Cardiac septum (tissue), 1 donor: ENCODE results near the gene ZSCAN10. TPM values are rescaled to one million over a fixed set of nuclear protein-coding genes. Genes with fewer than 3 reads are reported as not detected.
"Not testable (repeated sequence)": the region's sequence is repeated elsewhere in the genome, so short reads cannot be mapped to it uniquely, and the experiment has no call there.

Experiments used
- DNase-seq: peaks from one replicate; pipeline ENCODE4 v3.0.0-alpha.2; 2020; ENCODE audit warnings: low spot score
- intact Hi-C: fragments of 100-400 bp; cut with DNase I; formaldehyde crosslinking; loops from one replicate; pipeline ENCODE4 v1.14.0; 2022
- total RNA-seq: library from RNA; stranded (reverse); fragmentation: NEBNext Ultra II Directional; extraction: Animal tissue kit (Norgen Biotek cat#: 25700); gene quantifications from one replicate; pipeline ENCODE4 v1.2.1, GENCODE V29; 2021
- donor health status: DM: no; HTN: no; CAD: no.

Gene ZSCAN10
- total RNA-seq, 1 donor from 2014 or later: not detected

- peak; percentile 86 for DNase-seq
Observed at GRCh38 chr16:3054965-3055733, 43.9 kb downstream of the ZSCAN10 start.

GRCh38 chr16:3053330-3053710 lies 45.8 kb downstream of the ZSCAN10 start:
- DNase-seq, intact Hi-C loops: not testable (repeated sequence)

More at GRCh38 chr16:3054965-3055733, 43.9 kb downstream of the ZSCAN10 start:
- intact Hi-C loops: loop anchor here (5.0 kb wide), 1 partner anchor 112 kb away; no protein-coding TSS in a partner anchor

GRCh38 chr16:3052571-3053329 lies 46.3 kb downstream of the ZSCAN10 start:
- not testable (repeated sequence) for DNase-seq

GRCh38 chr16:3051494-3051893 lies 47.6 kb downstream of the ZSCAN10 start:
- no peak for DNase-seq
- intact Hi-C loops: no loop called here

More at GRCh38 chr16:3052571-3053329, 46.3 kb downstream of the ZSCAN10 start:
- intact Hi-C loops: not testable (repeated sequence)

- DNase-seq: no peak
- intact Hi-C loops: no loop called here
Observed at GRCh38 chr16:3051009-3051408, 48.1 kb downstream of the ZSCAN10 start.

- DNase-seq: no peak
- intact Hi-C loops: no loop called here
Observed at GRCh38 chr16:3050487-3050886, 48.6 kb downstream of the ZSCAN10 start.

GRCh38 chr16:3049921-3050481 lies 49.1 kb downstream of the ZSCAN10 start:
- intact Hi-C loops: no loop called here
- no peak for DNase-seq

- intact Hi-C loops: no loop called here
Observed at GRCh38 chr16:3047387-3047720, 51.7 kb downstream of the ZSCAN10 start.

GRCh38 chr16:3046641-3047386 lies 52.3 kb downstream of the ZSCAN10 start:
- intact Hi-C loops: no loop called here
- no peak for DNase-seq

More at GRCh38 chr16:3047387-3047720, 51.7 kb downstream of the ZSCAN10 start:
- DNase-seq: no peak

GRCh38 chr16:3045758-3046640 lies 53.1 kb downstream of the ZSCAN10 start, which contains the start of gene MMP25:
MMP25 (plus strand) TSS chr16:3046561; CDS start chr16:3046918, 357 bp downstream.
- peak; percentile 85 for DNase-seq
- intact Hi-C loops: no loop called here

- intact Hi-C loops: no loop called here
- no peak for DNase-seq
Observed at GRCh38 chr16:3044708-3045107, 54.4 kb downstream of the ZSCAN10 start.

- no peak for DNase-seq
Observed at GRCh38 chr16:3042376-3042775, 56.7 kb downstream of the ZSCAN10 start.

GRCh38 chr16:3038896-3039295 lies 60.2 kb downstream of the ZSCAN10 start:
- intact Hi-C loops: no loop called here
- no peak for DNase-seq

More at GRCh38 chr16:3042376-3042775, 56.7 kb downstream of the ZSCAN10 start:
- intact Hi-C loops: no loop called here

Other genes starting within 250 kb of the ZSCAN10 start
- gene PRSS22, start 241.1 kb downstream of the ZSCAN10 start, total RNA-seq: not detected
- gene FLYWCH2, start 216.1 kb downstream of the ZSCAN10 start, total RNA-seq: 20.8 TPM
- gene FLYWCH1, start 187.4 kb downstream of the ZSCAN10 start, total RNA-seq: 43.5 TPM
- gene KREMEN2, start 135.0 kb downstream of the ZSCAN10 start, total RNA-seq: not detected
- 10.9 TPM for gene PAQR4, start 129.9 kb downstream of the ZSCAN10 start, total RNA-seq
- 1.8 TPM for gene PKMYT1, start 118.8 kb downstream of the ZSCAN10 start, total RNA-seq
- 2.3 TPM for gene CLDN9, start 86.4 kb downstream of the ZSCAN10 start, total RNA-seq
- gene CLDN6, start 81.1 kb downstream of the ZSCAN10 start, total RNA-seq: 0.16 TPM
- gene TNFRSF12A, start 78.9 kb downstream of the ZSCAN10 start, total RNA-seq: 229 TPM
- gene HCFC1R1, start 75.4 kb downstream of the ZSCAN10 start, total RNA-seq: 41.3 TPM
- gene THOC6, start 75.3 kb downstream of the ZSCAN10 start, total RNA-seq: 13.9 TPM
- gene BICDL2, start 62.4 kb downstream of the ZSCAN10 start, total RNA-seq: not detected
- gene MMP25, start 52.7 kb downstream of the ZSCAN10 start, total RNA-seq: 3.0 TPM
- gene IL32, start 33.7 kb downstream of the ZSCAN10 start, total RNA-seq: 32.3 TPM
- 6.5 TPM for gene ZNF205, start 13.3 kb upstream of the ZSCAN10 start, total RNA-seq
- gene ZNF213, start 35.7 kb upstream of the ZSCAN10 start, total RNA-seq: 7.5 TPM
- gene OR1F1, start 88.9 kb upstream of the ZSCAN10 start, total RNA-seq: not detected
- gene ZNF200, start 135.9 kb upstream of the ZSCAN10 start, total RNA-seq: 5.3 TPM
- 1.00 TPM for gene MEFV, start 157.3 kb upstream of the ZSCAN10 start, total RNA-seq
- gene ZNF263, start 184.2 kb upstream of the ZSCAN10 start, total RNA-seq: 11.3 TPM
- 8.2 TPM for gene TIGD7, start 206.1 kb upstream of the ZSCAN10 start, total RNA-seq
- 21.3 TPM for gene ZNF75A, start 206.2 kb upstream of the ZSCAN10 start, total RNA-seq